ENCODE data around the gene ANK2.

DNA sequence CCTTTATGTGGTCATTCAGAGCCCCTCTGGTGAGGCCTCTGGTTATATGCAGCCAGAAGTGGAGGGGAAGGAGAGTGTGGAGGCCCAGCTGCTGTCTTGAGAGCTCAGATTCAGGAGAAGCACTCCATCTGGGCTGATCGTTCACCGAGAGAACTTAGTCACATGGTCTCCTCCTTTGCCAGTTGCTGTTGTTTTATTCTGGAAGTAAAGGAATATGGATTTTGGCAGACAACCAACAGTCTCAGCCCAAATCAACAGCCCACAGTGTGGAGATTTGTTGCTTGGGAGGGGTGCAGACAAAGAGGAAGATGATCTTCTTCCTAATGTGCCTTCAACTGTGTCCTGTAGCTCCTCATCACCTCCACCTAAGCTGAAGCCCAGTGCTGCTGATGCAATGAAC is 355.4 kb downstream of the ANK2 start:
- TF ChIP-seq, protein P1, sequence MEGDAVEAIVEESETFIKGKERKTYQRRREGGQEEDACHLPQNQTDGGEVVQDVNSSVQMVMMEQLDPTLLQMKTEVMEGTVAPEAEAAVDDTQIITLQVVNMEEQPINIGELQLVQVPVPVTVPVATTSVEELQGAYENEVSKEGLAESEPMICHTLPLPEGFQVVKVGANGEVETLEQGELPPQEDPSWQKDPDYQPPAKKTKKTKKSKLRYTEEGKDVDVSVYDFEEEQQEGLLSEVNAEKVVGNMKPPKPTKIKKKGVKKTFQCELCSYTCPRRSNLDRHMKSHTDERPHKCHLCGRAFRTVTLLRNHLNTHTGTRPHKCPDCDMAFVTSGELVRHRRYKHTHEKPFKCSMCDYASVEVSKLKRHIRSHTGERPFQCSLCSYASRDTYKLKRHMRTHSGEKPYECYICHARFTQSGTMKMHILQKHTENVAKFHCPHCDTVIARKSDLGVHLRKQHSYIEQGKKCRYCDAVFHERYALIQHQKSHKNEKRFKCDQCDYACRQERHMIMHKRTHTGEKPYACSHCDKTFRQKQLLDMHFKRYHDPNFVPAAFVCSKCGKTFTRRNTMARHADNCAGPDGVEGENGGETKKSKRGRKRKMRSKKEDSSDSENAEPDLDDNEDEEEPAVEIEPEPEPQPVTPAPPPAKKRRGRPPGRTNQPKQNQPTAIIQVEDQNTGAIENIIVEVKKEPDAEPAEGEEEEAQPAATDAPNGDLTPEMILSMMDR (conservative IDR thresholded peaks at IDR 0.05; ENCODE audit: low read length): no peak
- TF ChIP-seq EZH2phosphoT487 (IDR thresholded peaks at IDR 0.05; ENCODE audit: borderline replicate concordance): no peak

Measured in Loucy (cell line).